ENCODE data around the gene SLC5A5.

The SLC5A5 gene

GRCh38 chr19:17859533-17860330 lies 12.0 kb upstream of the SLC5A5 start, which contains the start of gene RPL18A (continued):
- TF ChIP-seq ZBTB26 (tag by site-specific recombination; optimal IDR thresholded peaks at IDR 0.05) (peak; percentile 95), KLF10 (tag by site-specific recombination; IDR thresholded peaks at IDR 0.05) (no peak), ZNF747 (tag by site-specific recombination; IDR thresholded peaks at IDR 0.05) (no peak), ZNF175 (tag by site-specific recombination; IDR thresholded peaks at IDR 0.05) (no peak), ZNF561 (tag by site-specific recombination; IDR thresholded peaks at IDR 0.05; ENCODE audit: borderline replicate concordance) (peak; percentile 49; the same call in 1 of the 2 replicates), ZNF623 (tag by site-specific recombination; IDR thresholded peaks at IDR 0.05) (no peak), ZNF391 (tag by site-specific recombination; IDR thresholded peaks at IDR 0.05; ENCODE audit: borderline replicate concordance, low read depth) (0 out of 2 replicates have a peak, but pooled peaks have one; percentile 23), TRIM28 (IDR thresholded peaks at IDR 0.05; ENCODE audit: borderline replicate concordance, low read length) (0 out of 2 replicates have a peak, but pooled peaks have one; percentile 31), ZBTB20 (tag by site-specific recombination; IDR thresholded peaks at IDR 0.05) (no peak), ZNF558 (tag by site-specific recombination; IDR thresholded peaks at IDR 0.05) (no peak), SETDB1 (IDR thresholded peaks at IDR 0.05; ENCODE audit: insufficient read length, low read length) (no peak), ZNF704 (tag by site-specific recombination; IDR thresholded peaks at IDR 0.05) (no peak), SCRT2 (tag by site-specific recombination; IDR thresholded peaks at IDR 0.05) (peak; percentile 100), ZNF600 (tag by site-specific recombination; IDR thresholded peaks at IDR 0.05) (no peak), ZFP3 (tag by site-specific recombination; IDR thresholded peaks at IDR 0.05; ENCODE audit: low read depth) (no peak), ZNF624 (tag by site-specific recombination; IDR thresholded peaks at IDR 0.05) (no peak), ZNF501 (tag by site-specific recombination; IDR thresholded peaks at IDR 0.05) (peak; percentile 61; the same call in 1 of the 2 replicates), PRDM4 (tag by site-specific recombination; IDR thresholded peaks at IDR 0.05) (no peak), ZEB2 (tag by site-specific recombination; IDR thresholded peaks at IDR 0.05) (peak; percentile 72; the same call in 1 of the 2 replicates), HOXC10 (CRISPR knock-in tag; IDR thresholded peaks at IDR 0.05) (no peak), ZNF658 (tag by site-specific recombination; IDR thresholded peaks at IDR 0.05) (no peak), ZNF394 (tag by site-specific recombination; IDR thresholded peaks at IDR 0.05; ENCODE audit: borderline replicate concordance) (no peak; the same call in 1 of the 2 replicates), ZFHX2 (tag by site-specific recombination; conservative IDR thresholded peaks at IDR 0.05) (peak; percentile 34; the same call in 1 of the 2 replicates), ZNF529 (tag by site-specific recombination; IDR thresholded peaks at IDR 0.05; ENCODE audit: insufficient replicate concordance) (no peak)
- TF ChIP-seq, protein P1, sequence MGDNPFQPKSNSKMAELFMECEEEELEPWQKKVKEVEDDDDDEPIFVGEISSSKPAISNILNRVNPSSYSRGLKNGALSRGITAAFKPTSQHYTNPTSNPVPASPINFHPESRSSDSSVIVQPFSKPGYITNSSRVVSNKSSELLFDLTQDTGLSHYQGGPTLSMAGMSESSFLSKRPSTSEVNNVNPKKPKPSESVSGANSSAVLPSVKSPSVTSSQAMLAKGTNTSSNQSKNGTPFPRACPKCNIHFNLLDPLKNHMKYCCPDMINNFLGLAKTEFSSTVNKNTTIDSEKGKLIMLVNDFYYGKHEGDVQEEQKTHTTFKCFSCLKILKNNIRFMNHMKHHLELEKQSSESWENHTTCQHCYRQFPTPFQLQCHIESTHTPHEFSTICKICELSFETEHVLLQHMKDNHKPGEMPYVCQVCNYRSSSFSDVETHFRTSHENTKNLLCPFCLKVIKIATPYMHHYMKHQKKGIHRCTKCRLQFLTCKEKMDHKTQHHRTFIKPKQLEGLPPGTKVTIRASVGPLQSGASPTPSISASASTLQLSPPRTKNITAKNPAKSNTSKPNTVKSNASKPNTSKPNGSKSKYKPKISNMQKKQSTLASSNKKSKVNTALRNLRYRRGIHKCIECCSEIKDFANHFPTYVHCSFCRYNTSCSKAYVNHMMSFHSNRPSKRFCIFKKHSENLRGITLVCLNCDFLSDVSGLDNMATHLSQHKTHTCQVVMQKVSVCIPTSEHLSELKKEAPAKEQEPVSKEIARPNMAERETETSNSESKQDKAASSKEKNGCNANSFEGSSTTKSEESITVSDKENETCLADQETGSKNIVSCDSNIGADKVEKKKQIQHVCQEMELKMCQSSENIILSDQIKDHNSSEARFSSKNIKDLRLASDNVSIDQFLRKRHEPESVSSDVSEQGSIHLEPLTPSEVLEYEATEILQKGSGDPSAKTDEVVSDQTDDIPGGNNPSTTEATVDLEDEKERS (tag by site-specific recombination; IDR thresholded peaks at IDR 0.05): no peak
- TF ChIP-seq, protein P2, sequence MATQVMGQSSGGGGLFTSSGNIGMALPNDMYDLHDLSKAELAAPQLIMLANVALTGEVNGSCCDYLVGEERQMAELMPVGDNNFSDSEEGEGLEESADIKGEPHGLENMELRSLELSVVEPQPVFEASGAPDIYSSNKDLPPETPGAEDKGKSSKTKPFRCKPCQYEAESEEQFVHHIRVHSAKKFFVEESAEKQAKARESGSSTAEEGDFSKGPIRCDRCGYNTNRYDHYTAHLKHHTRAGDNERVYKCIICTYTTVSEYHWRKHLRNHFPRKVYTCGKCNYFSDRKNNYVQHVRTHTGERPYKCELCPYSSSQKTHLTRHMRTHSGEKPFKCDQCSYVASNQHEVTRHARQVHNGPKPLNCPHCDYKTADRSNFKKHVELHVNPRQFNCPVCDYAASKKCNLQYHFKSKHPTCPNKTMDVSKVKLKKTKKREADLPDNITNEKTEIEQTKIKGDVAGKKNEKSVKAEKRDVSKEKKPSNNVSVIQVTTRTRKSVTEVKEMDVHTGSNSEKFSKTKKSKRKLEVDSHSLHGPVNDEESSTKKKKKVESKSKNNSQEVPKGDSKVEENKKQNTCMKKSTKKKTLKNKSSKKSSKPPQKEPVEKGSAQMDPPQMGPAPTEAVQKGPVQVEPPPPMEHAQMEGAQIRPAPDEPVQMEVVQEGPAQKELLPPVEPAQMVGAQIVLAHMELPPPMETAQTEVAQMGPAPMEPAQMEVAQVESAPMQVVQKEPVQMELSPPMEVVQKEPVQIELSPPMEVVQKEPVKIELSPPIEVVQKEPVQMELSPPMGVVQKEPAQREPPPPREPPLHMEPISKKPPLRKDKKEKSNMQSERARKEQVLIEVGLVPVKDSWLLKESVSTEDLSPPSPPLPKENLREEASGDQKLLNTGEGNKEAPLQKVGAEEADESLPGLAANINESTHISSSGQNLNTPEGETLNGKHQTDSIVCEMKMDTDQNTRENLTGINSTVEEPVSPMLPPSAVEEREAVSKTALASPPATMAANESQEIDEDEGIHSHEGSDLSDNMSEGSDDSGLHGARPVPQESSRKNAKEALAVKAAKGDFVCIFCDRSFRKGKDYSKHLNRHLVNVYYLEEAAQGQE (tag by site-specific recombination; IDR thresholded peaks at IDR 0.05): no peak
- TF ChIP-seq, protein P3, sequence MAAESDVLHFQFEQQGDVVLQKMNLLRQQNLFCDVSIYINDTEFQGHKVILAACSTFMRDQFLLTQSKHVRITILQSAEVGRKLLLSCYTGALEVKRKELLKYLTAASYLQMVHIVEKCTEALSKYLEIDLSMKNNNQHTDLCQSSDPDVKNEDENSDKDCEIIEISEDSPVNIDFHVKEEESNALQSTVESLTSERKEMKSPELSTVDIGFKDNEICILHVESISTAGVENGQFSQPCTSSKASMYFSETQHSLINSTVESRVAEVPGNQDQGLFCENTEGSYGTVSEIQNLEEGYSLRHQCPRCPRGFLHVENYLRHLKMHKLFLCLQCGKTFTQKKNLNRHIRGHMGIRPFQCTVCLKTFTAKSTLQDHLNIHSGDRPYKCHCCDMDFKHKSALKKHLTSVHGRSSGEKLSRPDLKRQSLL (tag by site-specific recombination; IDR thresholded peaks at IDR 0.05): no peak
